ENCODE results near the gene PPP1R16B.

The PPP1R16B gene

DNA sequence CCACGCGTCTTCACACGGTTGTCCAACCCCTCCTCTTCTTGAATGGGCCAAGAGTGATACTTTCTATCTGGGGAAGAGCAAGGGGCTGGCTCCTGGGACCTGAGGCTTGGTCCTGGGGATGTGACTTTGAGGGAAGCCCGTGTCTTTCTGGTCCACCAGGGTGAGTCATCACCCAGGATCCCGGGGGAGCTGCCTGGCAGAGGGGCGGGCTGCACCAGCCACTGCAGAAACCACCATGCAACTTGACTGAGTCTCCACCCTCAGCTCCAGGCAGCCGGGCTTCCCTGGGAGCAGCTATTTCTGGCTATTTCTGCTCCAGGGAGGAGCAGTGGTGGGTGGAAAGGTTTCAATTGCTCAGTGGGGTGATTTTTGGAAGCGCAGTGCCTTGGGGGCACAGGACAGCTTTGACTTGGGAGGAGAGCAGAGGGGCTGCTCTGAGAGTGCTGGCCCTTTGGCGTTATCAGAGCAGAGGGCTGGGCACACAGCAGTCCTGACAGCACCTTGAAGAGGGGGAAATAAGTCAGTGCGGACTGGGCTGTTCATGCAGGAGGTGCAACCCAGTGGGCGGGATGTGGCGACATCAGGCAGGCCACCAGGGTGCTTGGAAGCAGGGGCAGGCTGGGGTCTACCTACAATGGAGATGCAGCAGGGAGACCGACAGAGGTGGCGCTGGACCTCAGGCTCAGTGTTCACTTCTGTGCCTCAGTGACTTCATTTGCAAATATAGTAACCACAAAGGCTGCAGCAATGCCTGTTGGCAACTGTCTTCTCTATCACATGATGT, 75.6 kb downstream of the PPP1R16B start:
- DNase-seq: no peak

DNA sequence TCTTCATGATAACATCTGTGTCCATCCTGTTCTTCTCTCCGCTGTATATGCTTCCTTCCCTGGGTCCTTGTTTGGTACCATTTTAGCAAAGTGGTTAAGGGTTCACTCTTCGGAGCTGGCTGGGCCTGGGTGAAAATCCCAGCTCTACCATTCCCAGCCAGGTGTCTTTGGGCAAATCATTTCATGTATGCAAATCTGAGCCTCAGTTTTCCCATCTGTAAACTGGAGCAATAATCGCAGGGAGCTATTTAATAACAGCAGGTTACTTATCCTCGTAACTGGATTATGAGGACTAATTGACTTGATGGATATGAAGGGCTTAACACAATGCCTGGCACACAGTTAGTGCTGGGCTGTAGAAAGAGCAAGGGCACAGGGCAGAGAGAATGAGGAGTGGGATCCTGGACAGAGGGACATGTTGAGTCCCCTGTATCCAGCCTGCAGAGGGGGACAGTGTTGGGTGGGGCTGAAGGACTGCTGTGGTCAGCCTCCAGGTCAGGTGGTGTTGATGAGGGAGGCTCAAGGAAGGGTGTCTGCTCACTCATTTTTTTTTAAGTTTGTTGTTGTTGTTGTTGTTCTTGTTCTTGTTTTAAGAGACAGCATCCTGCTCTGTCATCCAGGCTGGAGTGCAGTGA, 76.4 kb downstream of the PPP1R16B start:
- DNase-seq: no peak

DNA sequence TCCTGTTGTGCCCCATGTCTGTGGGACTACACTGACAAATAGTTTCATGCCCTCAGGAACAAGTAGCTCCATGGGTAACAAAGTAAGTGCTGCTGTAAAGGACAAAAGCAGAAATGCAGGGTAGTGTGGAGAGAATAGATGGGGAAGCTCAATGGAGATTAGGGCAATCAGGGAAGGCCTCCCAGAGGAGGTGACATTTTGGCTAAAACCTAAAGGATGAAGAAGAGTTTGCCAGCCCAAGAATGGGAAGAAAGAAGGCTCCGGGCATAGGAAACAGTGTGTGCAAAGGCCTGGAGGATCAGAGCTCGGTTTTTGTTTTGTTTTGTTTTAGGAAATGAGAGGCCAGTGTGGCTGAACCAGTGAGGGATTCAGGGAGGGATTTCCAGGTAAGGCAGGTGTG, 77.1 kb downstream of the PPP1R16B start:
- no peak for DNase-seq

DNA sequence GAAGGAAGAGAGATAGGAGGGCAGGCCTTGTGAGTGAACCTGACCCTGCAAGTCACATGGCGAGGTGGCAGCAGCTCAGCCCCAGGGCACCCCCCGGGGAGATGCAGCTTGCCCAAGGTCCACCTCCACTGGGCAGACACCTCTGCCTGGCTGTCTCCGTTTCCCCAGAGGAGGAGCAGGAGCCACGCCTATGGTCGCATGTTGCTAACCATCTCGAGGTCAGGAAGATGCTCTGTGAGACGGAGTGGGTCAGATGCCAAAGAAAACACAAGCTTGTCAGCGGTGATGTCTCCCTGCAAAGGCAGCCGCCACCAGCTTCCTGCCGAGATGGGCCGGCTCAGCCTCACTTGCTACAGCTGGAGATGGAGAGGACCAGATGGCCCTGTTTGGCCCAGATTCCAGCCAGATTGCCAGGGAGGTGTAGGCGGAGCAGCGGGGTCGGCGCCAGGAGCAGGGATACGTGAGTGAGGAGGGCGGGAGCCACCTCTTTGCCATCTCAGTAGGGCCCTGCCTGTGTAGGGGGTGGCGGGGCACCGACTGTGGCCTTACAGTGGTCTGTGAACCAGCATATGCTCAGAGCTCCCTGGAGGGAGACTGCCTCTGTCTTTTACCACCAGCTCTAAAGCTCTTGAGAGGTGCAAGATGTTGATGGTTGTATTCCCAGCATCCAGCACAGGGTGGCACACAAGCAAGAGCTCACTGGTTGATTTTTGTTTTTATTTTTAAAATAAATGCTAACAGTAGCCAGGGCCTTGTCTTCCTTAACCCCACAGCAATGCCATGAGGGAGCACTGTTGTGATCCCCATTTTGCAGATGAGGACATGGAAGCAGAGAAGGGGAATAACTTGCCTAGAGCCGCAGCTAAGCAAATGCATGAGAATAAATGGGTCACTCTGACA, 77.8 kb downstream of the PPP1R16B start:
- DNase-seq: peak; percentile 48

DNA sequence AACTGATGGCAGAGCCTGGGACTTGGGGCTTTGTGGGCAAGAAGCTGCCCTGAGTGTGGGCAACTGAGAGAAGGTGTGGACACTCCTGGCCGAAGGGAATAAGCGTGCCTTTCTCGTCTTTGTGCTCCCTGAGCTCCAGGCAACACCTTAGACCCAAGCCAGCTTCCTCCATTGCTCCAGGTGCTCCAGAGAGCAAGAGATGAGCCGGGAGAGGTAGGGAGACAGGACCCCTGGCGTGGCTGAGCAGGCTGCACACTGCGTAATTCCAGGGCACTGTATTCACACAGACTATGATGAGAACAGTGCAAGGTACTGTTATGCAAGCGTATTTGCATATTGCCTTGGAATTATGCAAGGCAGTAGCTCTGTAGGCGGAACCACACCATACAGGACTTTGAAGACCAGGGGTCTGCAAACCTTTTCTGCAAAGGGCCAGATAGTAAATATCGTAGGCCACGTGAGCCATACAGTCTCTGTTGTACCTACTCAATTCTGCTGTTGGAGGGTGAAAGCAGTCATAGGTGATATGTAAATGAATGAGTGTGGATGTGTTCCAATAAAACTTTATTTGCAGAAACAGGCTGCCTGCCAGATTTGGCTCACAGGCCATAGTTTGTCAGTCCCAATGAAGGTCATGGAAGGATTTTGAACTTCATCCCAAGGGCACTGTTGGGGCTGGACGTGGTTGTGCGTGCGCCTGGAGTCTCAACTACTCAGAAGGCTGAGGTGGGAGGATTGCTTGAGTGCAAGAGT, 78.7 kb downstream of the PPP1R16B start:
- no peak for DNase-seq

DNA sequence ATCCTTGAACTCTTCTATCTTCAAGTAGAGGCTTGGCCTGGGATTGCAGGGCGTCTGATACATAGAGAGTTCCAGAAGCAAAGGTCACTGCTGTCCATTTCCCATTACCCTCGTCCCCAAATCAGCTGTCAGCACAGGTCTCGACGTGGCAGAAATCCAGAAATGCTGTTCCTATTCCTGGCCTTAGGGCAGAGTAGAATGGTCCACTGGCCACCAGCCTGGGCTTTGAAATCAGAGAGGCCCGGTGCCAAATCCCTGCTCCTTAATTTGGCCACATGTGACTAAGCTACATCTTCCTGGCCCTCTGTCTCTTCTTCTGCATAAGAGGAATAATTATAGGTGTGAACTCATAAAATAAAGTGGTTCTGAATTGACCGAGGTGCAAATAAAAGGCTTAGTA, 79.9 kb downstream of the PPP1R16B start:
- no peak for DNase-seq

DNA sequence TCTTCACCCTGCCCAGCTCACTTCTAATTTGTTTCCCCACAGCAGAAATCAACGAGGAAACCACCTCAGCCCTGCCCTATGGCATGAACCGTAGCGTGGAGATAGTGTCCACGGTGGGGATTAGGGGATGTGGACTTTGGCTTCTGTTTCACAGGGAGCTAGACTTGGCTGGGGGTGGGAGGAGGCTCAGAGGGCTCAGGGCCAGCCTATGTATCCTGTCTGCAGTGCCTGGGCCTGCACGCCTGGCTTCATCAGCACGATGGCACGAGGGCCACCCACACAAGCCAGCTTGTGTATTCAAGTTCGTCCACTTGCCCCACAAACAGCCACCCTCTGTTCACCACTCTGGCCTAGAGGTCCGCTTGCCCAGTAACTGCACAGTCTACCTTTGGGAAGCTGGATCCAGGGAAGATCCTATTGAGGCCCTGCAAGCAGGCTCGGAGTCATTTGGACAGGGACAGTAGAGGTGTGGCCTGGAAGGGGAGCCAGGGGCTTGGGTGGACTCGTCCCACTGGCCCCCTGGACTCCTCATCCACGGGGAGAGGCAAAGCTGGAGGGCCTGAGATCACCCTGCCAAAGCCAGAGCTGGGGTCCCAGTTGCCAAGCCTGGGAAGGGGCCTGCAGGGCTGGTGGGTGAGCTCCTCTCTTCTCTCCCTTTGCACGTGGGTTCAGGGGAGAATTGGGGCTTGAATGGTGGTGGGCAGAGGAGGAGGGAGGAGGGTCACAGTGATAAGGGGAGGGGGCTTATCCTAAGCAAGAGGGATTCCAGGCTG, 82.7 kb downstream of the PPP1R16B start:
- no peak for DNase-seq

DNA sequence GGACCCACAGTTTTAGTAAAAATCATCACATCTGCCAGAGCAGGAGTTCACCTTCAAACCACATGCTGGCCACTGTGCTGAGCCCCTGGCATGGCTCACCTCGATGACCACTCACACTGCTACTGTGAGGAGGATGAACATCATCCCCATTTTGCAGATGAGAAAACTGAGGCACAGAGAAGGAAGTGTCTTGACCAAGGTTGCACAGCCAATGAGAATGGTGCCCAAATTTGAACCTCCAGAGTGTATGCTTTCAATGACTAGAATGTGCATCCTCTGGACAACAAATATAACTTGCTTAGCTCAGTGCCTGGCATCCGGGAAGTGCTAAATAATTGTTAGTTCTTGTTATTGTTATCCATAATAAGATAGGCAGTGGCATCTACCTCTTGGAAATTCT, 83.6 kb downstream of the PPP1R16B start:
- no peak for DNase-seq

DNA sequence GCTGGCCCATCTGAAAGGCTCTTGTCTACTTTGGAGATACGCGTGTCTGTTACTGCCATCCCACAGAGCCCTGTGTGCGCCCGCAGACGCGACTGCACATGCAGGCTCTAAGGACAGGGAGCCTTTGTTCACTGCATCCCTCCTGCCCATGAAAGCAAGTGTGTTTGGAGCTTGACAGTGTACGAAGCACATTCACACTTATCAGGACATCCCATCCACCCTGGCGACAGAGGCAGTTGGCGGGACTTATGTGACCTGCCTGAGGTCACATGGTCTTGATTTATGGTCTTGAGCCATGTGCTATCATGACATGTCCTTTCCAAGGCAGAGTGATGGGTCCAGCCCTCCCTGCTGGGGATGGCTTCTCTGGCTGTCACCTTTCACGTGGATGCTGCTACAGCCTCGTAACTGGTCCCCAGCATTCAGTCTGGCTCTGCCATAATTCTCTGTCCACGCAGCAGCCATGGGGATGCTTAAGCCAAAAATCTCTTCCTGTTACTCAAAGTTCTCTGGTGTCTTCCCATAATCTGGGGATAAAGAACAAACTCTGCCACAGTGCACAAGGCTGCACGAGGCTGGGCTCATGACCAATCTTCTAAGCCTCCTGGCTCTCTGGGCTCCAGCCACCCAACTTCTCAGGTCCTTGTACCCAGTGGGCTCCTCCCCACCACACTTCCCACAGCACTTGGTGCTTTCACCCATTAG, 84.4 kb downstream of the PPP1R16B start:
- no peak for DNase-seq

DNA sequence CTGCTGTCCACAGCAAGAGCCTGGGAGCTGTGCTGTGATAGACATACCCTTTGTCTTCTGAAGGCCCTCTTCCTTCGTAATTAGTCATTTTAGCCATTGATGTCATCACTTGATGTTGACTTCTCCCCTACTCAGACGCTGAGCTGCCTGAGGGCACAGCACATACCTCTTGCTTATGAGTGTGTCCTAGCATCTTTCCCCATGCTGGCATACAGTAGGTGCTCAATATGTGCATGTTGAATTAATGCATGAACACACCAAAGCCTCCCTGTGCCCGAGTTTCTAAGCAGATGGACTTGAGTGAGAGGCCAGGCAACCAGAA, 85.0 kb downstream of the PPP1R16B start:
- no peak for DNase-seq

DNA sequence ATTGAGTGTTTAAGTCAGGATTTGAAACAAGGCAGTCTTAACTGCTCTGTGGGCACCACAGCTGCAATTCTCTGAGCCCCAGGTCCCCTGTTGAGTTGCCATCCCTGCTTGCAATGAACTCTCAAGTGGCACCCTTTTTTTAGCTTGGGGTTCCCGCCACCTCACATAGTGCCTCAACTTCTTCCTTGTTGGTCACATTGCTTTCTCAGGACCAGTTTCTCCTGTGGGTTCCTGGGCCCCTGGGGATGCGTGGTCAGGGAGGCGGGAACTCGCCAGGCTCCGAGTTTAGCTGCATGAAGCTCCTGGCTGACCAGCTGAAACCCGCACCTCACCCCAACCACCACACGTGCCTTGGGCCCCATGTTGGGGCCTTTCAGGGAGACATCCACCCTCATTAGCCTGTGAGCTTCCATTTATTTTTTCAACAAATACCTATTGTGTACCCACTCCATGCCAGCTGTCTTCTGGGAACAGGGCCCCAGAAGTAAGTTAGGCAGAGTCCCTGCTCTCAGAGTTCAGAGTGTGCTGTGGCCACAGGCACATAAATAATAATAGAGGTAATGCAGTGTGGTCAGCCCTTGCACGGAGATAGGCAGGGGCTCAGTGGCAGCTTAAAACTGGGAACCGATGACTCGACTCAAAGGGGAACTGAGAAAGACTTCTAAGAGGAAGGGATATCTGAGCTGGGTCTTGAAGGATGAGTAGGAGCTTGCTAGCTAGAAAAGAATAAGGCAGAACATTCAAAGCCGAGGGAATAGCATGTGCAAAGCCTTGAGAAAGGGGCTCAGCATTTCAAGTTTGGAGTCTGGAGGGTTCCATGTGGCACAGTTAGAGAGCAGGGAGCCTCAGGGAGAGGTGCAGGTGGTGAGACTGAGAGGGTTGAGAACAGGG, 86.8 kb downstream of the PPP1R16B start:
- no peak for DNase-seq

DNA sequence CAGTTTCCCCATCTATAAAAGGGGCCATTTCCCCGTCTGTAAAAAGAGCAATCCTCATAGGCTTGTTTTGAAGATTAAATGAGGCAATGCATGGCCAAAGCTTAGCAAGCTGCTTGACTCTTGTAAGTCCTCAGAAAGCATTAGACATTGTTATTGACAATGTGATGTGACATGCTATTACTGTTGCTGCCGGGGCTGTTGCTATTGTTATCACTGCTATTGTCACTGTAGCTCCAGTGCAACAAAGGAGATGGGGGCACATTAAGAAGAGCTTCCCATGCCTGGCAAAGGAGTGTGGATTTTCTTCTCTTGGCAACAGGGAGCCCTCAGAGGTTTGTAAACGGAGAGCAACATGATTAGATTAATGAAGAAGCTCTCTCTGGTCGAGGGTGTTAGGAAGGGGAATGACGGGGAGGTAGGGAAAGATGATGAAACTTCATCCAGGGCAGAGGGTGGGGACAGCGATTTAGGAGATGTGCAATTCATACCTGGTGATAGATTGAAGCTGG, 87.6 kb downstream of the PPP1R16B start:
- DNase-seq: no peak

DNA sequence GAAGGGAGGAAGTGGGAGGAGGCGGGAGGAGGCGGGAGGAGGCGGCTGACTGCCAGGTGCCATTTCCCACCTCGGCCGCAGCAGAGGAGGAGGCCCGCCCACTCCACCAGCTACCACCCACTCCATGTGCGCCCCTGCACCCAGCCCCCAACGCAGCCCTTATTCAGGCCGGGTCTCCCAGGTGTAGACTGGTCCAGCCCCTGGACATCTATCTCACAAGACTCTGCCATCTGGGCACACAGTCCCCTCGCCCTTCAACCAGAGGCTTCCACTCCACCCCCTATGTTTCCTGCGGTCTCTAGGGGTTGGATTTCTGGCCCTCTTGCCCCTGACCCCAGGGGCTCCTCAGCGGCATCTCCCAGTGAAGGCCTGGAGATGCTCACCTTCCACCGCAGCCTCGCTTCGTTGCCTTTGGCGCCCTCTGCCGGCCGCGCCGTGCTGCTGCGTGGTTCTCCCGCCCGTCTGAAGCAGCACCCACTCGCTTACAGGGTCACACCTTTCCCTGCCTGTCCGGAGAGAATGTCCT, 88.1 kb downstream of the PPP1R16B start:
- peak; percentile 64 for DNase-seq

DNA sequence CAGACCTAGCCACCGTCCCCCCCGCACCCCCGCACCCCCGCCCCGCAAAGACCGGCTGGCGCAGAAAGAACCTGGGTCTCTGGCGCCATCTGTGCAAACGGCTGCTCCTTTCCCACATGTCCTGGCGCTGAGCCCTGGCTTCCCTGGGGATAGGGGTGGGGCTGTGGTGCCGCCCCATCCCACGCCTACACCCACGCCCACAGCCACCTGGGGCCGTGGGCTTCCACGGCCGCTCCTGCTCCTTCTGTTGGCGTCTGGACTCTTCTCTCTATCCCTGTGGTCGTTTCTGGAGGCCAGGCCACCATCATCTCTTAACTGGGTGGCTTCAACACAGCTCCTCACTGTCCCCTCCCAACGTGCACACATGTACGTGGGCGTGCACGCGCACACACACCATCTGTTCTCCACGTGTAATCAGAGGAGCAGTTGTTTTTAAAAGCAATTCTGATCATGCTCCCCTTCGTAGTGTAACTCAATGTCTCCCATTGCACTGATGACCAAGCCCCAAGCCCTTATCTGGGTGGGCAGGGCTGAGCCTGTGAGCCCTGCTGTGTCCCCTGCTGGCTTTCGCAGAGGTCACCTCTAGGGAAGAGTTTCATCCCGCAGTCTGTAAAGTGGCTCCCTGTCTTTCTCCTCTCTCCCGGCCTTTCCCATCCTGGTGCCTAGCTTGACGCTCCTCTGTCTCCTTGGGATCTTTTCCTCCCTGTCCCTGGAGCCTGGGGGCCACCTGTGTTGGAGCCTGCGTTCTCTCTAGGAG, 88.8 kb downstream of the PPP1R16B start:
- peak; percentile 64 for DNase-seq

DNA sequence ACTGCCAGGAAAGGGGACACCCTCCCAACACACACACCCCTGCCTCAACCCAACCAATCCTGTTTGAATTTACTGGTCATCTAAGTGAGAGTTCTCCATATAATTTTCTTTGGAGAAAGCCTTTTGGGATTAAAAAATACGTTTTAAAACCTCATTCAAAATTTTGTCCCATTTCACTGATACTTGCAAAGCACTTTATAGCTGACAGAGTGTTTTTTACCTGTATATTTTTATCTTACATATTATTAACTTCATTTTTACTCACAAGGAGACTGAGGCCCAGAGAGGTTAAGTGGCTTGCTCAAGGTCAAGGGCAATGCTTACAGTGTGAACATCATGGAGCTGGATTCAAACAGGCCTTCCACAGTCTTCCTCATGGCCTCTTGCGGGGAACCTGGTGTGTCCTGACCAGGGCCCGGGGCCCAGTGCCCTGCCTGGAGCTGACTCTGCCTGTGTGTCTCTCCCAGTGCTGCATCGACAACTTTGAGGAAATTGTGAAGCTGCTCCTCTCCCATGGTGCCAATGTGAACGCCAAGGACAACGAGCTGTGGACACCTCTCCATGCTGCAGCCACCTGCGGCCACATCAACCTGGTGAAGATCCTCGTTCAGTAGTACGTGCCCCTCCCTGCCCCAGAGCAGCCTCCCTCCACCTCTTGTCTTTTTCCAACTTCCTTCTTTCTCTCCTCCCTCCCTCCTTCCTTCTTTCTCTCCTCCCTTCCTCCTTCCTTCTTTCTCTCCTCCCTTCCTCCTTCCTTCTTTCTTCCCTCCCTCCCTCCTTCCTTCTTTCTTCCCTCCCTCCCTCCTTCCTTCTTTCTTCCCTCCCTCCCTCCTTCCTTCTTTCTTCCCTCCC, 89.8 kb downstream of the PPP1R16B start:
- no peak for DNase-seq

DNA sequence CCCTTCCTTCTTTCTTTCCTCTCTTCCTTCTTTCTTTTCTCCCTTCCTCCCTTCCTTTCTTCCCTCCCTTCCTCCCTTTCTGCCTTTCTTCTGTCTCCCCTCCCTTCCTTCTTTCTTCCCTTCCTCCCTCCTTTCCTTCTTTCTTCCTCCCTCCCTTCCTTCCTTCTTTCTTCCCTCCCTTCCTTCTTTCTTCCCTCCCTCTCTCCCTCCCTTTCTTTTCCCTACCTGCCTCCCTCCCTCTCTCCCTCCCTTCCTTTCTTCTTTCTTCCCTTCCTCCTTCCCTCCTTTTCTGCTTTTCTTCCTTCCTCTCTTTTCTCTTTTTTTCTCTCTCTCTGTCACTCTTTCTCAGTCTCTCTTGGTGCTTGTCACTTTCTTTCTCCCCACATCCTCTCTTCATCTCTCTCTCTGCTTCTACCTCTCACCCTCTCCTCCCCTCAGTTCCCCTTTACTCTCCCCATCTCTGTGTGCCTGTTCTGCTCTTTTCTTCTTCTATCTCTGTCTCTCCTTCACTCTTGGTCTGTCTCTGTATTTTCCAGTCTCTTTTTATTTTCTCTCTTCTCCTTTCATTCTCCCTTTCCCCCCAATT, 90.6 kb downstream of the PPP1R16B start:
- DNase-seq: no peak

DNA sequence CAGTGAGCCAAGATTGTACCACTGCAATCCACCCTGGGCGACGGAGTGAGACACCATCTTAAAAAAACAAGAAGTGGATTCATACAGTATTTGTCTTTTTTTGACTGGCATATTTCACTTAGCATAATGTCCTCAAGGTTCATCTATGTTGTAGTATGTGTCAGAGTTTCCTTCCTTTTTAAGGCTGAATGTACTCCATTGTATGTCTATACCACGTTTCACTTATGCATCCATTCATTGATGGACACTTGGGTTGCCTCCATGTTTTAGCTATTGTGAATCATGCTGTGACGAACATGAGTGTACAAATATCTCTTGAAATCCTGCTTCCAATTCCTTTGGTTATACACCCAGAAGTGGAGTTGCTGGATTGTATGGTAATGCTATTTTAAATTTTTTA, 91.8 kb downstream of the PPP1R16B start:
- DNase-seq: no peak

DNA sequence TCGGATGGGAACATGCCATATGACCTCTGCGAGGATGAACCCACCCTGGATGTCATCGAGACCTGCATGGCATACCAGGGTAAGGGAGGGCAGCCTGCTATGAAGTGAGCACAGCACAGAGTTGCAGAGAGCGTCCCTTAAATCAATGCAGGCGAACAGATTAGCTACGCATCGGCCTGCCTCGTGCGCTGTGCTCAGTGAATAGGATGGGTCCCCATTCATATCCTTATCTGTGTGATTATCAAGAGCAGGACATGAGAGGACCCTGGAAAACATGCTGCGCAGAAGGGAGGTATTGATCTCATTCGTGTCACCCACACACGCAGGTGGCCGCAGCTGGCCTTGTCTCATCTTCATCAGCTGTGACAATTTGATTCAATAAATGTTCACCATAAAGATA, 95.1 kb downstream of the PPP1R16B start:
- no peak for DNase-seq
